Mucosa of stomach (tissue), 1 donor: Measurements from ENCODE around the gene MED10.

Source experiments
- H3K27me3 ChIP-seq: one replicate; pipeline ENCODE4 v1.7.0; 2013; ENCODE audit warnings: mild to moderate bottlenecking, low read length; ENCODE audit not compliant: control insufficient read depth, insufficient read depth
- H3K36me3 ChIP-seq: one replicate; pipeline ENCODE4 v1.7.0; 2013; ENCODE audit warnings: low read length; ENCODE audit not compliant: control insufficient read depth, insufficient read depth
- H3K4me1 ChIP-seq: one replicate; pipeline ENCODE4 v1.7.0; 2013; ENCODE audit warnings: mild to moderate bottlenecking, low read length; ENCODE audit not compliant: control insufficient read depth, insufficient read depth
- H3K4me3 ChIP-seq: one replicate; pipeline ENCODE4 v1.7.0; 2013; ENCODE audit warnings: low read length
- H3K9ac ChIP-seq: one replicate; pipeline ENCODE4 v1.7.0; 2013; ENCODE audit warnings: mild to moderate bottlenecking, low read length, moderate library complexity
- H3K9me3 ChIP-seq: one replicate; pipeline ENCODE4 v1.7.0; 2013; ENCODE audit warnings: mild to moderate bottlenecking, low read length, moderate library complexity; ENCODE audit not compliant: control insufficient read depth
- donor health status: Pancreatic carcinoma.

The MED10 gene

DNA sequence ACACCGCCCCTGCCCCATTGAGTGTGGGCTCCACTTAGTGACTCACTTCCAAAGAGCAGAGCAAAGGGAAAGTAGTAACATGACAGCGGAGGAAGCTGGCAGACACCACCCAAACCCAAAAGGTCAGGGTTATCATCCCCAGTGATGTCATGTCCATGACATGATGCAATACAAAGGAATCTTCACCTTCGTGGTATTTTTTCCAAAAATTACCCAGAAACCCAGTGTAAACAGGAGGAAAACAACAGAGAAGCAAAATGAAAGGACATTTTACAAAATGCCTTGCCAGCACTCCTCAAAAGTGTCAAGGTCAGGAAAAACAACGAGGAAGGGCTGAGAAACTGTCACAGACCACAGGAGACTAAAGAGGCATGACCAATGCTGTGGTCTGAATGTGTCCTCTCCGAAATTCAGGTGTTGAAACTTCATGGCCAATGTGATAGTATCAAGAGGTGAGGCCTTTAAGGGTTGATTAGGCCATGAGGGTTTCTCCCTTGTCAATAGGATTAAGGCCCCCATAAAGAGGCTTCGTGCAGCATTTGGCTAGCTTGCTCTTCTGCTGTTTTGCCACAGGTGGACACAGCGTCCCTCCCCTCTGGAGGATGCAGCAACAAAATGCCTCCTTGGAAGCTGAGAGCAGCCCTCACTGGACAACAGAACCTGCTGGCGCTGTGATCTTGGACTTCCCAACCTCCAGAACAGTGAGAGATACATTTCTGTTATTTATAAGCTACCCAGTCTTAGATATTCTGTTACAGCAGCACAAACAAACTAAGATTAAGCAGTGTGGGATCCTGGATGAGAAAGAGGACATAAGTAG, 30.5 kb upstream of the MED10 start:
- Histone ChIP-seq H3K27me3 (no peaks in the 10 kb centered on the region), H3K4me1 (no peaks in the 10 kb centered on the region), H3K9ac (no peak overlapping the region), H3K9me3 (no peaks in the 10 kb centered on the region), H3K4me3 (no peak overlapping the region), H3K36me3 (no peaks in the 10 kb centered on the region)

DNA sequence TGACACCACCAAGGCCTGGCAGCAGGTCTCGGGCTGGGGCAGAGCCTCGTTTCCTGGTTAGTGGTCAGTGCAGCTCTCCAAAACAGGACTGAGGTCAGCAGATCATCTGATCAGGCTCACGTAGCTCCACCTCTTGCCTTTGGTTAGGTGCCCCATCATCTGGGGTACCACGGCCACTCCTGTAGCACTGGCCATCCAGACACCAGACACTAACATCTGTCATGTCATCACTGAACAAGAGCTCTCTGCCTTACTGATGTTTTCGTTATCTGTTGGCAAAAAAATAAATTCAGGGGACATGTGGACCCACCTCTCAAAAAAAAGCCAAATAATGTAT, 29.9 kb upstream of the MED10 start:
- Histone ChIP-seq H3K27me3 (no peaks in the 10 kb centered on the region), H3K36me3 (no peaks in the 10 kb centered on the region), H3K4me1 (no peaks in the 10 kb centered on the region), H3K4me3 (no peak overlapping the region), H3K9me3 (no peaks in the 10 kb centered on the region), H3K9ac (no peak overlapping the region)

DNA sequence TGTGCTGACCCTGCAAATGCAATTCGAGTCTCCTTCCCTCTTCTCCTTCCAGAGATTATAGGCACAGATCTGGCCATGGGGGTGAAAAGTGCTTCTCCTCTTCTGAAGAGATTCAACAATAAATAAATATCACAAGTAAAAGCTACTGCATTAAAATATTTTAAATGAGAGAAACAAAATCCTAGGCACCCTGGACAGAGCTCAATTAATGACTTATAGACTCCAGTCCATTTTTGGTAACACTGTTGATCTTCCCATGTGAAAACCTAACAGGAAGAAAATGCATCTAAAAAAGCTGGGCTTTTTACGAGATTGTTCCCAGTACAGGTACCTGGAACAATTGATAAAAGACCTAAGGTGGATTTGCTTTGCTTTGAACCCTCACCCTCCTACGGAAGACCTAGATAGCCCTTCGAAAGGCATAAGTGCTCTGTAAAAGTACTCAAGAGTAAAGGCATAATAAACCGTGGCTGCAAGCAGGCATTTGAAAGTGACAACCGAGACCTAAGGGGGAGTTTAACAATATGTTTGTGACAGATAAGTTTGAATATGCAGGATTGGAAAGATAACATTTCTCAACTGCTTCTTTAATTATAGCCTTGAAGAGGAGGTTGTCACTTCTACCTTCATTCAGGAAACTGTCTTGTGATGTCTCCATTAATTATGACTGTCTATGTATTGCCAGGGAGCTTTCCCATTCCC, 29.4 kb upstream of the MED10 start:
- no peak overlapping the region for H3K9ac ChIP-seq
- no peak overlapping the region for H3K4me3 ChIP-seq
- no peaks in the 10 kb centered on the region for H3K36me3 ChIP-seq
- no peaks in the 10 kb centered on the region for H3K4me1 ChIP-seq
- no peaks in the 10 kb centered on the region for H3K9me3 ChIP-seq
- no peaks in the 10 kb centered on the region for H3K27me3 ChIP-seq

DNA sequence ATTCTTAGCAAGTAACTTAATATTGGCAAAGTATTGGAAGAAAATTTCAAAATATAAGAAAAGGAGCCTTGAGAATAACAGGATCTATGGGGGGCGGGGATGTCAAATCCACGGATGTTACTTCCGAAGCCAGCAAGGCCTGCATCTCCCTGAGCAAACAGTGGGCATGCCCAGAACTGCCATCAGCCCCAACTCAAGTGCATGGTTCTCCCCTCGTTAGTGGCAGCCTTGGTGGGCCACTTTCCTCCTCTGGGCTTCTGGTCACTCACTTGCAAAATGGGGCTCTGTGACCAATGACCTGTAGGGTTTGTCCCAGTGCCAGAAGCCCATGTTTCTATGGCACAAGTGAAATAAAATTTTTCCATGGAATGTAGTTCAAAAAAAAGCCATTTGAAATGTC, 27.2 kb upstream of the MED10 start:
- H3K4me3 ChIP-seq, result no peak overlapping the region
- H3K4me1 ChIP-seq, result no peaks in the 10 kb centered on the region
- no peaks in the 10 kb centered on the region for H3K9me3 ChIP-seq
- H3K36me3 ChIP-seq, result no peaks in the 10 kb centered on the region
- no peak overlapping the region for H3K9ac ChIP-seq
- no peaks in the 10 kb centered on the region for H3K27me3 ChIP-seq

DNA sequence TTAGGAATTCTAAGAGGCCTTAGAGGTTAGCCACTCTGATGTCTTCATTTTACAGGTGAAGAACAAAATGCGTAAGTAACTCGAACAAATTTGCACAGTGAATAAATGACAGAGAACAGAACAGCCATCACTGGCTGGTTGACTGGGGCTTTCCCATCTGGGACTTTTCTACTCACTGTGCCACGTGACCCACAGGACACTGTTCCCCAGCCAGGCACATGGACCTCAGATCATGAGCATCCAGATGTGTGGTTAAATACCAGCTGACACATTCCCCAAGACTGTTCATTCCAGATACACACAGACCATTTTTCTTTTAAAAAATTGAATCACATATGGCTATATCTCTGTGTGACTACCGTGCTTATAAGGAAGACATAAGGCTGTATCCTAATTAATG, 25.8 kb upstream of the MED10 start:
- Histone ChIP-seq H3K4me3 (no peak overlapping the region), H3K36me3 (no peaks in the 10 kb centered on the region), H3K4me1 (no peaks in the 10 kb centered on the region), H3K9ac (no peak overlapping the region), H3K9me3 (no peaks in the 10 kb centered on the region), H3K27me3 (no peaks in the 10 kb centered on the region)

DNA sequence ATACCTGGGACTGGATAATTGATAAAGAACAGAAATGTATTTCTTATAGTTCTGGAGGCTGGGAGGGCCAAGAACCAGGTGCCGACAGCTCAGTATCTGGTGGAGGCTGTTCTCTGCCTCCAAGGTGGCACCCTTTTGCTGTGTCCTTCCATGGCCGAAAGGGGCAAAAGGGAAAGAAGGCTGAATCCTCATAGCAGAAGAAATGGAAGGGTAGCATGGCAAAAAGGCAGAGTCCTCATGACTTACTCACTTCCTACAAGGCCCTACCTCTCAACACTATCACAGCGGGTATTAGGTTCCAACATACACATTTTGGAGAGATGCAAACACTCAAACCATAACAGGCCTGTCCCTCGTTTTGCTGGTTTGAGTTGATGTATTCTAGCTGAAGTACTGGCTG, 25.1 kb upstream of the MED10 start:
- Histone ChIP-seq H3K27me3 (no peaks in the 10 kb centered on the region), H3K4me3 (no peak overlapping the region)

DNA sequence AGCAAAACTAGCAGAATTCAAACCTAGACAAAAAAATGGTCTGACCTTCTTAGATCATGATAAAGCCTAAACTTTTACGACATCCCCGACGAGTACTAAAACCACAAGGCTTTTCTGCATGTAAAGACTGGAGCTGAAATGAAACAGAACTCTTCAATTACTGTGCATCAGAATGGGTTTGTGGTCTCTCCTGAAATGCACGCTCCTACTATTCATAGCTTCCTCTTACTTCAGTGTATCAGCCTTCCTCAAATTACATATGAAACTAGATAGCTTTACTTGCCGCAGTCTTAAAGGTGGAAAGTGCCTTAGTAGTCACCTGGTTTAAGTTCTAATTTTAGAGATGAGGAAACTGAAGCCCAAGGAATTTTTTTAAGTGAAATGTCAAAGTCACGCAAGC, 24.6 kb upstream of the MED10 start:
- H3K4me3 ChIP-seq, result no peak overlapping the region
- no peaks in the 10 kb centered on the region for H3K9me3 ChIP-seq
- H3K4me1 ChIP-seq, result no peaks in the 10 kb centered on the region
- no peak overlapping the region for H3K9ac ChIP-seq
- H3K27me3 ChIP-seq, result no peaks in the 10 kb centered on the region
- H3K36me3 ChIP-seq, result no peaks in the 10 kb centered on the region

More for the DNA sequence above, 25.1 kb upstream of the MED10 start:
- H3K4me1 ChIP-seq, result no peaks in the 10 kb centered on the region
- no peak overlapping the region for H3K9ac ChIP-seq
- no peaks in the 10 kb centered on the region for H3K9me3 ChIP-seq
- no peaks in the 10 kb centered on the region for H3K36me3 ChIP-seq

DNA sequence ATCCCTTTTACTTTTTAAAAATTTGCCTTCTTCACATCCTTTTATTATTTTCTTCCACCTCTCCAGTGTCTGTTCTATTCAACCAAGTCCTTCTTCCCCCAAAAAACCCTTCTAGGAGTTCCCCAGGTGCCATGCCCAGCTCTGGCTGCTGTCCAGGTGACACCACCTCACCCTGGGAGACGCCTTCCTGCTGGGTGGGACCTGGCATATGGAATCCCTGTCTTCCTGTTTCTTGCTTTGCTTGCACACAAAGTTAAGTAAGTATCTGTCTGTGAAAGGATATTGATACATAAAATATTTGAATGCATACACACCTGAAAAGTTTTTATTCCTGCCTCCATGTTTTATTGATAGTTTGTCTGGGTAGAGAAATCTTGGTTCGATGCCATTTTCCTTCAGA, 23.1 kb upstream of the MED10 start:
- Histone ChIP-seq H3K9ac (no peak overlapping the region), H3K36me3 (no peaks in the 10 kb centered on the region)

DNA sequence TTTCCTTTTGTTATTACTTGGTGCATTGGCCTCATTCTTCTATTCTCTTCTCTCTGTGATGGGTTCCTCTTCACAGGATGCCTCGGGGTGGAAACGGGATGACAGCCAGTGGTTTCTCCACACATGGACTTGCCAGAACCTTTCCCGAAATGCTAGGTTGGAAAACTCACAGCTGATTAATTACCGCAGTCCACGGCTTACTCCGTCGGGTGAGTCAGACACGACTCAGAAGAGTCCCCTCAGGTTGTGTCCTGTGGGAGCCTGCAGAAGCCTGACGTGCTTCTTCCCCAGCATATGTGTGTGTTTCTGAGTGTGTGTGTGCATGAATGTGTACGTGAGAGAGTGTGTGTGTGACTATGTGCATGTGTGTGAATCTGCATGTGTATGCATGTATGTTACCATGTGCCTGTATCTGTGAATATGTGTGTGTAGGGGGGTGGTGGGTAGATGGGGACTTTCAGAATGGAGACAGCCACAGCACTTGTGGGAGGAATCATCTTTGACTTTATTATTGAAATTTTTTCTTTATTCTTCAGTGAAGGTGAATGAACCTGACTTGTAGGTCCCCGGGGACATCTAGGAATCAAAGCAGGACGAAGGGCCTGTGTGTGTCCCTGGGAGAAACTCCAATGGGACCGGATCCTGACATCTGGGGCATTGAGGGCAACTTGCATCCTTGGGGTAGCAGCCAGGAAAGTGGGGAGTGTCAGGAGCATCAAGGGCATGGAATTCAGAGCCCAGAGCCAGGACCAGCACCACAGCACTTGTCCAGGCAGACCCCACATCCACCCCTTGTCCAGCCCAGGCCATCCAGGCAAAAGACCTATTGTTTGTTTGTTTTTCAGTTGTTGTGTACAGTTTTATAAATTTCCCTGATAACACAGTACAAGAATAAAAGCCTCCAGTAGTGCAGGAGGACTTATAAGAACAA, 21.9 kb upstream of the MED10 start:
- H3K4me1 ChIP-seq, result no peaks in the 10 kb centered on the region
- H3K27me3 ChIP-seq, result no peaks in the 10 kb centered on the region
- H3K36me3 ChIP-seq, result no peaks in the 10 kb centered on the region
- no peaks in the 10 kb centered on the region for H3K9me3 ChIP-seq
- no peak overlapping the region for H3K9ac ChIP-seq
- H3K4me3 ChIP-seq, result no peak overlapping the region

More for the DNA sequence above, 23.1 kb upstream of the MED10 start:
- H3K9me3 ChIP-seq, result no peaks in the 10 kb centered on the region
- no peaks in the 10 kb centered on the region for H3K4me1 ChIP-seq
- H3K4me3 ChIP-seq, result no peak overlapping the region
- H3K27me3 ChIP-seq, result no peaks in the 10 kb centered on the region

DNA sequence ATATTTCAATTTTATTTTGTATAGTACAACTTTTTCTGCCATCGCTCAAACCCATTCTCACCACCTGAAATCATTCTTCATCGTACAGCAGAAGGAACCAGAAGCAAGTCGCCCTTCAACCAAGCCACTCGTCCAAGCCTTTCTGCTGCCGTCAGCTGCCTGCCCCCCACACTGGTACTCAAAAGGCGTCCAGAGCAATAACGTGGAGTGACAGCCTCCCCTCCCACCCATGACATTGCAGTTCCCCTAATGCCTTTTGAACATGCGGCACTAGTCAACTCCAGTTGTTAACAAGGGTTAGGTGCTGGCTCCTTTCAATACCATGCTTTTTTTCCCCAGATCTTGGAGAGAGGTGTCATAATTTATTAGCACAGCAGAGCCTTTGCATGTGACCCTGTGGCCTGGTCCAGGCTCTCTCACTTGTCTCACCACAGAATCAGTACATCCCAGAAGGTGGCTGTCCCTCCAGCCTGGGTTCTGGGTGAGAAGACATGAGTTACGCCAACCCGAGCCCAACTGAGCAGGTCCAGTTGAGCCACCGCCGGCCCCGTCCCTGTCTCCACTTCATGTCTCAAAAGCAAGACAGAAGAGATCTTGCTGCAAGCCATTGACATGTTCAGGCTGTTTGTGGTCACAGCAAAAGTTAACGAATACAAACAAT, 20.4 kb upstream of the MED10 start:
- peaks cover 1% of the 10 kb centered on the region for H3K27me3 ChIP-seq
- no peaks in the 10 kb centered on the region for H3K36me3 ChIP-seq
- H3K4me3 ChIP-seq, result no peak overlapping the region
- no peak overlapping the region for H3K9ac ChIP-seq
- H3K4me1 ChIP-seq, result no peaks in the 10 kb centered on the region
- no peaks in the 10 kb centered on the region for H3K9me3 ChIP-seq

DNA sequence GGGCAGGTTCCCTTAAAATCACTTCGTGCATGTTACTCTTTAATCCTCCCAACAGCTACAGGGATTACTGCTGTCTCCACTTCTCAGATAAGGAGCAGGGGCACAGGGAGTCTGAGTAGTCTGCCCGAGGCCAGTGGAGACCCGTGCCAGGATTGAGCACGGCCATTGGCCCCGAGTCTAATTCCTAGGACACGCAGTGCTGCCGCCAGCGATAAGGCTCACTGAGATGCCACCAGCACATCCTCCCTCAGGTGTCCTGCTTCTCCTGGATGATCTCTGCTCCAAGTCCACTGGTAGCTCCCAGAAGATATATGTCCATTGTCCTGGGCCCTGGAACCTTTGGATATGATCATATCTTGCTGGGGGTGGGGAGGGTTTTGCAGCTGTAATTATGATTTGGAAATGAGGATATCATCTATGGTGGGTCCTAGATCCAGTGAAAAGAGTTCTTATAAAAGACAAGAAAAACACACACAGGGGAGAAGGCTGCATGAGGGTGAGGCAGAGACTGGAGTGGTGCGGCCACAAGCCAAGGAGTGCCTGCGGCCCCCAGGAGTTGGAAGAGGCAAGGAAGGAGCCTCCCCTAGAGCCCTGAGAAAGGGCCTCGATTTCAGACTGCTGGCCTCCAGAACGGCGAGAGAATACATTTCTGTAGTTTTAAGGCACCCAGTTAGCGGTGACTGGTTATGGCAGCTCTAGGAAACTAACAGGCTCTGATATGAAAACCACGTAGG, 19.4 kb upstream of the MED10 start:
- Histone ChIP-seq H3K9me3 (no peaks in the 10 kb centered on the region), H3K9ac (no peak overlapping the region), H3K4me1 (no peaks in the 10 kb centered on the region), H3K27me3 (peaks cover 7% of the 10 kb centered on the region), H3K36me3 (no peaks in the 10 kb centered on the region), H3K4me3 (no peak overlapping the region)
